HG02938 (cell line): ENCODE results near the gene TRIM50.
"Not testable (repeated sequence)": the region's sequence is repeated elsewhere in the genome, so short reads cannot be mapped to it uniquely, and the experiment has no call there.

ENCODE experiments used
- ATAC-seq: cut with Tn5 transposase; IDR thresholded peaks from one replicate; pipeline ENCODE4 v1.9.1; 2021; ENCODE audit warnings: mild to moderate bottlenecking, moderate library complexity; ENCODE audit not compliant: unreplicated experiment

TRIM50 gene

DNA sequence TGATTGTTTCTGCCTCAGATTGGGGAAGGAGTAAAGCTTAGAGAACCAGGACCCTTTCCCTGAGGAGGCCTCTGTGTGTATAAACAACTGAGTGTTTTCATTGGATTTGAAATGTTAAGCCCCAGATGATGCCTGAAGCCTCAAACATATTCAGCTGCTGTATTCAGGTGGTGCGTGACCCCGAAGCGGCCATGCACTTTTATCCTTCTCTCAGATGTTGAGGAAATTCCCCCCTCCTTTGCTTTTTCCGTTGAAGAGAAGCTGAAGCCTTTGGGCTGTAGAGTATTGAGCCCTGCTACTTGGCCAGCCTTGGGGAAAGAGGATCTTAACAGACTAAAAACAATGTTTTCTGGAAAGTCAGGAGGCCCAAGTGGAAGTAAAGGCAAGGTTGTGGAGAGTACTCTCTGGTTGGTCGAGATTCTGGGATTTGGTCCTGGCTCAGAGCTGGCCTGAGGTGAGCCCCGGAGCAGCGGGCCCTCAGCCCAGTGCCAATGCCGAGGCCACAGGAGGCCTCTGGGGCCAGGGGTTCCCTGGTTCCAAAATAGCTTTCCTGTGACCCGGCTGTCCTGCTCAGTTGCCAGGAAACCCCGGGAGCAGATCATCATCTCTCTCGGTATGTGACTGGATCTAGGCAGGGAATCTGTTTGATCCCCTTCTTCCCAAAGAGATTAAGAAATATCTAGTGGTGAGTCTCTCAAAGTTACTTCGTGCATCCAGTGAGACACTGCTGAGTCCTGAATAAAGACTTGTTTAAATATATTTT lies 22.6 kb upstream of the TRIM50 start:
- ATAC-seq: no peak

DNA sequence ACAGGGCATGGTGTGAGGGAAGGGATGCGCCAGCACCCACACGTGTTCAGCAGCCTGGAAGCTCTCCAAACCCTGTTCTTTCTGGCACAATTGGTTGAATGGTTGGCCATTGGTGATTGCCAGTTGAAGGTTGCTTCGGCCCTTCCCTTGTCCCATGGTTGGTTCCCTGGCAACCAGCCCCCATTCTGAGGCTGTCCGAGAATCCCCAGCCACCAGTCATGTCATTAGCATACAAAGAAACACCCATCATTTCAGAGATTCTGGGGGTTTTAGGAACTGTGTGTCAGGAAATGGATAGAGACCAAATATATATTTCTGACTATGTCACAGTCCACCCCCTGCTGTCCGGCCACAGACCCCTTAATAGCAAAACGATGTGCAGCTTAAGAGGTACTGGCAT lies 21.9 kb upstream of the TRIM50 start:
- ATAC-seq: no peak

DNA sequence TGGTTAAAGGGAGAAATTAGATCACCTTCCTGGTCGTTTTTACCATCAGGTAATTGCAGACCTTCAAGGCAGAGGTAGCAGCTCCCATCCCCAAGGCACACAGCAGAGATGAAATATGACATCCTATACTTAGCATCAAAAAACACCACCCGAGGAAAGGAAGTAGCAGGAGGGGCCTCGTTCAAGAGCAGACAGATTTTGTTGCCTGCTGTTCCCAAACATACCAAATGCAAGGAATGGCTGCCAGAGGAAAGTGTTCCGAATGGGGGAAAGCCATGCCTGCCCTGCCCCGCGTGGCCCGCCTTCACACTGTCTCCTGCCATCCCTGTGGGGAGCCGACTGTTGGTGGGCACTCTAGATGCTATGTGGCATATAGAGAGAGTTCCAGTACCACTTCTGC lies 18.1 kb upstream of the TRIM50 start:
- no peak for ATAC-seq

DNA sequence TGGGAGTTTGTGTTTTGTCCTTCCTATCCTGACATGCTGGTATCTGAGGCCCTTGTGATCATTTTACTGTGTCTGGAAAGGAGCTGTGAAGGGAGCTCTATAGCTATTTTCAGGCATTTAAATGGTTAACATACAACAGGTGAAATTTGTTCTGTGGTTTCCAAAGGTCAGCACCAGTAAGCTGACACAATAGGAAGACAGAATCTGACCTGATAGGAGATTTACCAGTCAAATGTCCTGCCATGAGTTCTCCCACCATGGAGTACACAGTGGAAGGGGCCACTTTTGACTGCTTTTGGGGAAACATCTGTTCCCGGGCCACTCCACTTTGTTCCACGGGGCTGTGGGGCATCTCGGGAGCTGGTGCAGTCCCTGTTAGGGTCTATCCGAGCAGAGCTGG lies 17.7 kb upstream of the TRIM50 start:
- ATAC-seq: no peak

DNA sequence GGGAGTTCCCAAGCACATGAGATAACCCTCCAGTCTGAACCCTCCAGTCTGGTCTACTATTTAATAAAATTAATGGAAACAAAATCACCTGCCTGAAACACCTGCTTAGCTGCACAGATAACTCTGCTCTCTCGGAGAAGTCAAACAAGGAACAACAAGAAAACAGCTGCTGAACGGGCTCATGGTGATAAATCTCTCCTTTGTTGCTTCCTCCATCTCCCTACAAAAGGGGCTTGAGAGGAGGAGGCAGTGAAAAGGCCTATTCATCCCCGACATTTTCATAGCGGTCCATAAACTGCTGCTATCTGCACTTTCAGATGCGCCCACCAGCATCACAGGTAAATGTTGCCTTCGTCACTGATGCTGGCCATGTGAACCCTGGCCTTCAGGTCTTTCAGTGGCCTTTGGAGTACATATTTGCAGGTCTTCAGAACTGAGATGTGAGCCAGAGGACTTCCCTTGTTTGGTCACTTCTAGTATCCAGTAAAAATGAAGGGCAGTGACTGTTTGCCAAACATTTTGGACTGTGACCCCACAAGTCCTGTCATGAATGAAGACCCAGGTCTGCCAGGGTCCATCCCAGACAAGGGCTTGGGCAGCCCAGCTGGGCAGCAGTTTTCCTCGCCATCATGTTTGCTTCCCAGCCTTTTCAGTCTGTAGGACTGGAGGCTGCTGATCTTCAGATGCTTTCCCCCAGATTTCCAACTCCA lies 15.9 kb upstream of the TRIM50 start:
- no peak for ATAC-seq

DNA sequence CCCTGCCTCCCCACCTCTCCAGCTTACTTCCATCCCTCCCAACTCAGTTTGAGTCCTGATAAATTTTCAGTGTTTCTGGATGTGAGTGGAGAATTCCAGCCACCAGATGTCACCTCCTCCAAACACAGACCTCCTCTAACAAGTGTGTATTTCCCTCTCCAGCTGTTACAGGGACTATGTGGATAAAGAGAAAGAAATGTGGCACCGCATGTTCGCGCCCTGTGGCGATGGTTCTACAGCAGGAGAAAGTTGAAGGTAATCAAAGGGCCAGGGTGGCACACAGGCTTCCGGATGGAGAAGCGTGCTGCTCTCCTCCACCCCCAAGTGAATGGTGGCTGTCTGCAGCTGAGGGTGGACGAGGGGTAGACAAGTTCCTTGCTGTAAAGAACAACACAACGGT lies 14.8 kb upstream of the TRIM50 start:
- no peak for ATAC-seq

DNA sequence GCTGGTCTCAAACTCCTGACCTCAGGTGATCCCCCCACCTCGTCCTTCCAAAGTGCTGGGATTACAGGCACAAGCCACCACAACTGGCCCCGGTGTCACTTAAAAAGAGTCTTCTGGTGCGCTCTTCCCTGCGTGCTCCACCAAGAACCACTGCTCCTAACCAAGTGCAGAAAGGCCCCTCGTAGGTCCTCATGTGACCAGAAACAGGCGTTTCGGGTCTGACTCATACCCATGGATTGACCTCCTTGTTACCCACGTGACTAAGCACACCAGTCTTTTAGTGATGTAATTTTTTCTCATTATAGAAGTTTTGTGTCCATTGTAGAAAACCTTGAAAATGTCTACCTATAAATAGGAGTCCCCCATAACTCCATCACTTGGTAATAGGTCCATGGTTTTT lies 14.0 kb upstream of the TRIM50 start:
- no peak for ATAC-seq

DNA sequence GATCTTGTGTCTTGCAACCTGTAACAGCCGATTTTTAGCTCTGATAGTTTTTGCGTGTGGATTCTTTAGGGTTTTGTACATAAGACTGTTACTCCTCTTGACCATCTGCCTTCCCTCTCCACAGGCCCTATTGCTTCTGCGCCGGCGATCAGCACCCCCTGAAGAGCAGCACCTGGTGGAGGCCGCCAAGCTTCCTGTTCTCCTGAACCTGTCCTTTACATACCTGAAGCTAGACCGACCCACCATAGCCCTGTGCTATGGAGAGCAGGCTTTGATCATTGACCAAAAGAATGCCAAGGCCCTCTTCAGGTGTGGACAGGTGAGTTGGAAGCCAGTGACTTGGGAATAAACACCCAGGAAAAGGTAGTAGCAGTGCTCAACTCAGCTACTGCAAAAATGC lies 12.6 kb upstream of the TRIM50 start:
- no peak for ATAC-seq

- ATAC-seq: no peak
Measured at GRCh38 chr7:73338321-73338720, 10.4 kb upstream of the TRIM50 start.

DNA sequence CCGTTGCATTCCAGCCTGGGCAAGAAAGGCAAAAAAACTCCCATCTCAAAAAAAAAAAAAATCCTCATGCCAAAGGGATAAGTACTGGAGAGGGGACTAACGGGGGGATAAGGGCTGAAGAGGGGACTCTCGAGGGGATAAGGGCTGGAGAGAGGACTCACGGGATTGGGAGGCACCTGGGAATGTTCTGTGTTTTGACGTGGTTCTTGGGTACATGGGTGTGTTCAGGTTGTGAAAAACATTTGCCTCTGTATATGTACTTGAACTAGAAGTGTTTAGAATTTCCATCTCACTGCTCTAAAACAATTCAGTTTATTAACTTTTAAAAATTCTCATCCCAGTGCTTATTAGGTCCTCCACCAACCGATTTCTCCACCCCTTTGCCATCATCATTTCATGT lies 4.6 kb upstream of the TRIM50 start:
- no peak for ATAC-seq

DNA sequence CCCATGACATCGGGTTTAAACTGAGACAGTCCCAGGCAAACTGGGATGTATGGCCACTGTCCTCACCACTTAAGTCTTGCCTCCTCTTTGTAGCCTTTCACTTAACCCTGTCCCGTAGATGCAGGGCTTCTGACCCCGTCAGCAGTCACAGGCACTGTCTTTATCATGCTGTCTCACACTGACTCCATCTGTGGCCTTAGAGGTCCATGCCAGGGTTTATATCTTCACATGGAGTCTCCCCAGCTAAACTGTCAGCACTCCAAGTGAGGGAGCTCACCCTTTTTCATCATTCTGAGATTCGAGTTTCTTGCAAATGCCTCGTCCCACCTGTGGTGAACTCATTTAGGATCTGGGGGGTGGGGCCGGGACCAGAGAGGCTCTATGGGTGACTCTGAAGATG lies 2.9 kb upstream of the TRIM50 start:
- ATAC-seq: no peak

- no peak for ATAC-seq
Measured at GRCh38 chr7:73329861-73330581, 2.1 kb upstream of the TRIM50 start.

DNA sequence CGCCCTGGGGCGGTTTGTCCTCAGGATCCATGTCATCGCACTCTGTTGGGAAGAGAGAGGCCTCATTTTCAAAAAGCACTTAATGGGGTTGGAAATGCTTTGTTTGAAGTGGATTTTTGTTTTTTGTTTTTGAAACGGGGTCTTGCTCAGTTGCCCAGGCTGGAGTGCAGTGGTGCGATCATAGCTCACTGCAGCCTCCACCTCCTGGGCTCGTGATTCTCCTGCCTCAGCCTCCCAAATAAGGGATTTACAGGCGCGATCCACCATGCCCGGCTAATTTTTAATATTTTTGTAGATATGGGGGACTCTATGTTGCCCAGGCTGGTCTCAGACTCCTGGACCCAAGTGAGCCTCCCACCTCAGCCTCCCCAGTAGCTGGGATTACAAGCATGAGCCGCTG lies 814 bp upstream of the TRIM50 start:
- no peak for ATAC-seq

- not testable (repeated sequence) for ATAC-seq
Measured at GRCh38 chr7:73327449-73327848, 433 bp downstream of the TRIM50 start.

DNA sequence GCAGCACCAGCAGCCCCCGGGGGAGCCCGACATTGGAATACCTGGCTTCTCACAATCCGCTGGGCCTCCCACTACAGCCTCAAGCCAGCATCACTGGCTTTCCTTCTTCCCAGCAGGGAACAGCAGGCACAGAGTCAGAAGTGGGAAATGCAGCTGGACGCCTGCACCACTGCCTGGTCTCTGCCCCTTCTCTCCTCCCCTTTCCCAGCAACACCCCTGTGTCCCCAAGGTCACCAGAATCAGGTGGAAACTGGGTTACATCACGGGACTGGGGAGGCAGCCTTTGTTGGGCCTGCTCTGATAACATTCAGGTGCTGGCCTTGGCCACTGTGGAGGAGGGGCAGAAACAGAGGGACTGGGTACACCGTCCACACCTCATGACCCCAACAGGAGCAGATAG lies 2.5 kb downstream of the TRIM50 start:
- not testable (repeated sequence) for ATAC-seq

DNA sequence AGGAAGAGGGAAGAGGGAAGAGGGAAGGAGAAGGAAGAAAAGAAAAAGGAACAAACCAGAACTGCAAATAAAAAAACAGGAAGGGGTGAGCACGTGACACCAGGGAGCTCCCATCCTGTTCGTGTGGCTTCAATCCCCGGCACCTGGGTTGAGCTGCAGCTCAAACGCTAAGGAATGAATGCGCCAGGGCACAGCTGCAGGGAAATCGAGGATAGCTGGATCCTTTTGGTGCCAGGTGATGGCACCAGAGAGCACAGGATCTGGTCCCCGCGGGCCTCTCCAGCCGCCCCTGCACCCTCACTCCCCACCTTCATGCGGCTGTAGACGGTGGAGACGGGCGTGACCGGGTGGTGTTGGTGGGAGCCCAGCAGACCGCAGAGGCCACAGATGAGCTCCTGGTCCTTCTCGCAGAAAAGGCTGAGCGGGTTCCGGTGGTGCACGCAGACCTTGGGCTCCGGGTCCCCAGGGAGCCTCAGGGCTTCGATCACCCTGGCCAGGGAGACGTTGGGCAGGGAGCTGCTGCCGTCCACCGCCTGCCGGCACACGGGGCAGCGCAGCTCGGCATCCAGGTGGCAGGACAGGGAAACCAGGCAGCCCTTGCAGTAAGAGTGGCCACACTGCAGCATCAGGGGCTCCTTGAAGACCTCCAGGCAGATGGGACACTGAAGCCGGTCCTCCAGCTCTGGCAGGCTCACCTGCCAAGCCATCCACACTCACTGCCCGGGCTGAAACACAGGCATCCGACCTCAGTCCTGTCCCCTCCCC lies 3.6 kb downstream of the TRIM50 start:
- not testable (repeated sequence) for ATAC-seq

- not testable (repeated sequence) for ATAC-seq
Measured at GRCh38 chr7:73323434-73324080, 4.3 kb downstream of the TRIM50 start.

DNA sequence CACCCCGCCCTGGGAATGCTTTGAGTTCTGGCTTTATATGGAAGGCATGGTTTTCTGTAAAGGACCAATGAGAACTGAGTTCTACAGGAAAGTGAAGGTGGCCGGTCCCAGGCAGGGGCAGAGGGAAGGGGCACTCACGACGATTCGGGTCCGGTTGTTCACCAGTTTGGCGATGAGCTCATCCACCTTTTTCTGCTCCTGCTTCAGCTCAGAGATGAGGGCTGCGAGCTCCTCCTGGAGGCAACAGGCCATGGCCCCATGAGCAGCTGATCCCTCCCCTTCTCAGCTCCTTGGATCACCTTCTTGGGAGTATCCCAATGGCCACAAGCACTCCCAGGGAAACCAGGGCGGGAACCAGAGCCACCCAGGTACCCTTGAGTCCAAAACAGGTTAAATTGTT lies 7.9 kb downstream of the TRIM50 start:
- ATAC-seq: not testable (repeated sequence)

- not testable (repeated sequence) for ATAC-seq
Measured at GRCh38 chr7:73319541-73319940, 8.3 kb downstream of the TRIM50 start.

GRCh38 chr7:73318656-73319204 lies 9.2 kb downstream of the TRIM50 start:
- not testable (repeated sequence) for ATAC-seq
